ENCODE results near the gene BAIAP3. TPM values are rescaled to one million over a fixed set of nuclear protein-coding genes. Genes with fewer than 3 reads are reported as not detected.
"Not testable (repeated sequence)": the region's sequence is repeated elsewhere in the genome, so short reads cannot be mapped to it uniquely, and the experiment has no call there.

BAIAP3 gene
- total RNA-seq, 2 experiments from 2014 or later: 0.57 to 1.0 TPM

GRCh38 chr16:1291576-1291974 is 41.9 kb upstream of the BAIAP3 start:
- intact Hi-C loops (cut with DNase I, micrococcal nuclease): no loop called here
- DNase-seq (no peak), ATAC-seq (no peak)
- ChIA-PET POLR2A (no interaction called here), CTCF (no interaction called here)
- no peaks in the 10 kb centered on the region for H3K4me1 Mint-ChIP-seq
- H3K9me3 Mint-ChIP-seq (ENCODE audit: low read depth): no peaks in the 10 kb centered on the region
- no peak overlapping the region for H3K27ac Mint-ChIP-seq
- H3K27me3 Mint-ChIP-seq: peaks cover 39% of the 10 kb centered on the region
- H3K36me3 Mint-ChIP-seq (ENCODE audit: low read depth): no peaks in the 10 kb centered on the region
- no peak overlapping the region for H3K4me3 Mint-ChIP-seq

DNA sequence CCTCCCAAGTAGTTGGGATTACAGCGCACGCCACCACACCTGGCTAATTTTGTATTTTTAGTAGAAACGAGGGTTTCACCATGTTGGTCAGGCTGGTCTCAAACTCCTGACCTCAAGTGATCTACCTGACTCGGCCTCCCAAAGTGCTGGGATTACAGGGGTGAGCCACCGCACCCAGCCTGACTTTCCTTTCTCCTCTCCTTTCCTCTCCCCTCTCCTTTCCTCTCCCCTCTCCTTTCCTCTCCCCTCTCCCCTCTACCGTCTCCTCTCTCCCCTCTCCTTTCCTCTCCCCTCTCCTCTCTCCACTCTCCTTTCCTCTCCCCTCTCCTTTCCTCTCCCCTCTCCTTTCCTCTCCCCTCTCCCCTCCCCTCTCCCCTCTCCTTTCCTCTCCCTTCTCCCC is 41.2 kb upstream of the BAIAP3 start:
- ATAC-seq; H3K4me1 Mint-ChIP-seq; H3K9me3 Mint-ChIP-seq (ENCODE audit: low read depth); POLR2A ChIA-PET; CTCF ChIA-PET; DNase-seq; H3K36me3 Mint-ChIP-seq (ENCODE audit: low read depth); H3K27ac Mint-ChIP-seq; intact Hi-C loops (cut with DNase I, micrococcal nuclease); H3K4me3 Mint-ChIP-seq: not testable (repeated sequence)
- H3K27me3 Mint-ChIP-seq: peaks cover 39% of the 10 kb centered on the region

GRCh38 chr16:1292808-1293207 is 40.6 kb upstream of the BAIAP3 start:
- POLR2A ChIA-PET; H3K9me3 Mint-ChIP-seq (ENCODE audit: low read depth); H3K4me3 Mint-ChIP-seq; DNase-seq; H3K4me1 Mint-ChIP-seq; H3K27ac Mint-ChIP-seq; intact Hi-C loops (cut with DNase I, micrococcal nuclease); H3K36me3 Mint-ChIP-seq (ENCODE audit: low read depth); ATAC-seq: not testable (repeated sequence)
- CTCF ChIA-PET: interaction anchor here (0.5 kb wide), 1 partner anchor 1040 kb away, joined by 3 read pairs; no protein-coding TSS in a partner anchor
- H3K27me3 Mint-ChIP-seq: peaks cover 36% of the 10 kb centered on the region

GRCh38 chr16:1293921-1294656 is 39.4 kb upstream of the BAIAP3 start:
- Mint-ChIP-seq H3K4me3 (no peak overlapping the region), H3K27me3 (peaks cover 34% of the 10 kb centered on the region), H3K27ac (no peak overlapping the region), H3K36me3 (ENCODE audit: low read depth) (no peaks in the 10 kb centered on the region), H3K9me3 (ENCODE audit: low read depth) (no peaks in the 10 kb centered on the region), H3K4me1 (peaks cover 5% of the 10 kb centered on the region)
- intact Hi-C loops (cut with DNase I, micrococcal nuclease): no loop called here
- ChIA-PET CTCF (no interaction called here), POLR2A (no interaction called here)
- DNase-seq (no peak), ATAC-seq (no peak)

DNA sequence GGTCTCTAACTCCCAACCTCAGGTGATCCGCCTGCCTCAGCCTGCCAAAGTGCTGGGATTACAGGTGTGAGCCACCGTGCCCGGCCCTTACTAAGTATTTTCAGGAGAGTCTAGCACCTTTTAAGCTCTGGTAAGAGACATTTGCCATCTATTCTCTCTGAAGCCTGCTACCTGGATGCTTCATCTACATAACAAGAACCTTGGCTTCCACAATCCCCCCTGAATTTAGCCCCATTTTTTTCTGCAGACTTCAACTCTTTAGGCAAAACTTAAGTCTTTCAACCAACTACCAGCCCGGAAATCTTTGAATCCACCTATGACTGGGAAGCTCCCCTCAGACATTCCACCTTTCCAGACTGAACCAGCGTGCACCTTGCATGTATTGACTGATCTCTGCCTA is 38.0 kb upstream of the BAIAP3 start:
- ChIA-PET POLR2A (interaction anchor here (0.8 kb wide), 1 partner anchor 196 kb away, joined by 3 read pairs; no protein-coding TSS in a partner anchor), CTCF (interaction anchor here (0.6 kb wide), 1 partner anchor 74 kb away, joined by 3 read pairs; no protein-coding TSS in a partner anchor)
- intact Hi-C loops (cut with DNase I, micrococcal nuclease): no loop called here
- Mint-ChIP-seq H3K36me3 (ENCODE audit: low read depth) (no peaks in the 10 kb centered on the region), H3K27me3 (peaks cover 24% of the 10 kb centered on the region), H3K9me3 (ENCODE audit: low read depth) (no peaks in the 10 kb centered on the region), H3K4me1 (peaks cover 5% of the 10 kb centered on the region), H3K27ac (no peak overlapping the region), H3K4me3 (no peak overlapping the region)
- ATAC-seq: no peak
- DNase-seq: no peak

DNA sequence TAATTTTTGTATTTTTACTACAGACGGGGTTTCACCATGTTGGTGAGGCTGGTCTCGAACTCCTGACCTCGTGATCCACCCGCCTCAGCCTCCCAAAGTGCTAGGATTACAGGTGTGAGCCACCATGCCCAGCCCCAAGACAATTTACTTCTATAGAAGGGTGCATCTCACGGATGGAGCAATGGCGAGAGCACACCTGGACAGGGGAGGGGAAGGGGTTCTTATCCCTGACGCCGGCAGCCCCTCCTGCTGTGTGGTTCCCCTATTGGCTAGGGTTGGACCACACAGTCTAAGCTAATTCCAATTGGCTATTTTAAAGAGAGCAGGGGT is 36.8 kb upstream of the BAIAP3 start:
- H3K4me3 Mint-ChIP-seq, CTCF ChIA-PET: not testable (repeated sequence)

DNA sequence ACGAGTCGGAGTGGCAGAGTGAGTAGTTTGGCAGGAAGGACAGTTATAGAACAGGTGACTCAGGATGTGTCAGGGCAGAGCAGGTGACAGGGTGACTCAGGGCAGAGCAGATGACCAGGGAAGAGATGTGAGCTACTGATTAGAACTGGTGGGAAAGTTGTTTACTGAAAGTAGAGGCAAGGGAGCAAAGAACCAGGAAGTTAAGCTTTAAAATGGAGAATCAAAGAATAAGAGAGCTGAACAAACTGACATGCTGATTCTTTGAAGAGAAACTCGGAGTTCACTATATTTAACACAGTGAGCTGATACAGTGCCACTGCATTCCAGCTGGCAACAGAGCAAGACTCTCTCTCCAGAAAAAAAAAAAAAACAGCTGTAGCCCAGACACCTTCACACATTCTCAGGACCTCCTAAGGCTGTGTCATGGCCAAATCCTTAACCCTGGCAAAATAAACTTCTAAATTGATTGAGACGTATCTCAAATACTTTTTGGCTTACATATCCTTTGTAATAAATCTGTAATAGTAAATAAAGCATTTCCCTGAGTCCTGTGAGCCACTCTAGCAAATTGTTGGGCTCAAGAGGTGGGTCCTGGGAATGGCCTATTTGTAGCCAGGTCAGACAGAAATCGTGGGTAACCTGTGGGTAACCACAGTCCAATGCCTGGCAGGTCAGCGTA is 36.3 kb upstream of the BAIAP3 start:
- peaks cover 15% of the 10 kb centered on the region for H3K27me3 Mint-ChIP-seq
- H3K9me3 Mint-ChIP-seq (ENCODE audit: low read depth): no peaks in the 10 kb centered on the region
- no peak overlapping the region for H3K4me3 Mint-ChIP-seq
- intact Hi-C loops (cut with DNase I, micrococcal nuclease): no loop called here
- no peaks in the 10 kb centered on the region for H3K36me3 Mint-ChIP-seq (ENCODE audit: low read depth)
- DNase-seq (peak; percentile 60), ATAC-seq (peak; percentile 83)
- ChIA-PET CTCF (no interaction called here), POLR2A (interaction anchor here (0.6 kb wide), 1 partner anchor 917 kb away, joined by 3 read pairs; the partner anchor contains the start of gene PGP)
- H3K27ac Mint-ChIP-seq: no peak overlapping the region
- peaks cover 8% of the 10 kb centered on the region for H3K4me1 Mint-ChIP-seq

More for the DNA sequence above, 36.8 kb upstream of the BAIAP3 start:
- DNase-seq; H3K27ac Mint-ChIP-seq; H3K4me1 Mint-ChIP-seq; ATAC-seq; H3K36me3 Mint-ChIP-seq (ENCODE audit: low read depth); H3K9me3 Mint-ChIP-seq (ENCODE audit: low read depth); intact Hi-C loops (cut with DNase I, micrococcal nuclease): not testable (repeated sequence)
- POLR2A ChIA-PET: interaction anchor here (0.6 kb wide), 1 partner anchor 918 kb away, joined by 3 read pairs; the partner anchor contains the start of gene PGP
- peaks cover 18% of the 10 kb centered on the region for H3K27me3 Mint-ChIP-seq

DNA sequence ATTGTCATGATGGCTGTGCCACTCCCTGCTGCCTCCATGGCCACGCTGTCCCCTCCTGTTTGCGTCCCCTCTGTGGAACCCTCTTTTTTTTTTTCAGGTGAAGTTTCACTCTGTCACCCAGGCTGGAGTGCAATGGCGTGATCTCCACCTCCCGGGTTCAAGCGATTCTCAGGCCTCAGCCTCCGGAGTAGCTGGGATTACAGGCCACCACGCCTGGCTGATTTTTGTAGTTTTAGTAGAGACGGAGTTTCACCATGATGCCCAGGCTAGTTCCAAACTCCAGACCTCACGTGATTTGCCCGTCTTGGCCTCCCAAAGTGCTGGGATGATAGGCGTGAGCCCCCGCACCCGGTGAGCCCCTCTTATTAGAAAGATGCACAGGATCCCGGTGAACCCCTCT is 35.0 kb upstream of the BAIAP3 start:
- H3K4me3 Mint-ChIP-seq: no peak overlapping the region
- H3K36me3 Mint-ChIP-seq (ENCODE audit: low read depth): no peaks in the 10 kb centered on the region
- no peaks in the 10 kb centered on the region for H3K9me3 Mint-ChIP-seq (ENCODE audit: low read depth)
- no peak overlapping the region for H3K27ac Mint-ChIP-seq
- peaks cover 15% of the 10 kb centered on the region for H3K27me3 Mint-ChIP-seq
- ChIA-PET CTCF (interaction anchor here (0.6 kb wide), 1 partner anchor 245 kb away, joined by 3 read pairs; no protein-coding TSS in a partner anchor), POLR2A (no interaction called here)
- DNase-seq: no peak
- ATAC-seq: no peak
- intact Hi-C loops (cut with DNase I, micrococcal nuclease): no loop called here
- H3K4me1 Mint-ChIP-seq: peaks cover 10% of the 10 kb centered on the region

GRCh38 chr16:1299012-1299867 is 34.2 kb upstream of the BAIAP3 start:
- POLR2A ChIA-PET: no interaction called here
- CTCF ChIA-PET: no interaction called here
- H3K4me3 Mint-ChIP-seq: no peak overlapping the region
- peaks cover 9% of the 10 kb centered on the region for H3K27me3 Mint-ChIP-seq
- DNase-seq (no peak), ATAC-seq (no peak)
- no peaks in the 10 kb centered on the region for H3K36me3 Mint-ChIP-seq (ENCODE audit: low read depth)
- intact Hi-C loops (cut with DNase I, micrococcal nuclease): no loop called here
- H3K4me1 Mint-ChIP-seq: peaks cover 18% of the 10 kb centered on the region
- H3K9me3 Mint-ChIP-seq (ENCODE audit: low read depth): no peaks in the 10 kb centered on the region
- no peak overlapping the region for H3K27ac Mint-ChIP-seq

GRCh38 chr16:1299868-1300203 is 33.6 kb upstream of the BAIAP3 start:
- intact Hi-C loops (cut with DNase I, micrococcal nuclease): loop anchor here in 1 of 2 experiments (2.0 to 10.0 kb wide), 2 partner anchors 329 to 875 kb away; partner anchors contain the start of genes LMF1 and RAB11FIP3
- Mint-ChIP-seq H3K4me3 (no peak overlapping the region), H3K27ac (no peak overlapping the region), H3K36me3 (ENCODE audit: low read depth) (no peaks in the 10 kb centered on the region), H3K4me1 (peaks cover 24% of the 10 kb centered on the region), H3K9me3 (ENCODE audit: low read depth) (no peaks in the 10 kb centered on the region), H3K27me3 (peaks cover 5% of the 10 kb centered on the region)
- DNase-seq: no peak
- ATAC-seq: no peak
- ChIA-PET CTCF (interaction anchor here (1.2 kb wide), 1 partner anchor 9 kb away, joined by 3 read pairs; no protein-coding TSS in a partner anchor), POLR2A (no interaction called here)

All from activated CD4-positive, alpha-beta T cell treated with anti-CD3 and anti-CD28 coated beads for 36 hours (primary cell).